ENCODE data around the gene ABCC11.

GRCh38 chr16:48247311-48247710 lies at the start of gene ABCC11:
- TF ChIP-seq EZH2 (IDR thresholded peaks at IDR 0.05; ENCODE audit: insufficient read depth, poor library complexity, severe bottlenecking): no peak
- no peak for TF ChIP-seq EZH2phosphoT487 (IDR thresholded peaks at IDR 0.05; ENCODE audit: insufficient read depth, low read depth)
